K562 (cell line): ENCODE measurements around the gene ZNF792. TPM values are rescaled to one million over a fixed set of nuclear protein-coding genes. Genes with fewer than 3 reads are reported as not detected.
A peak's percentile ranks its signal among the peaks of the same experiment; 100 is the strongest.

Experiments
- ATAC-seq: fragments of 200-7000 bp; cut with Tn5 transposase; 3 replicates; pipeline ENCODE4 v1.9.1; 2020; ENCODE audit warnings: moderate library complexity
- BruUV-seq: library from RNA; stranded (reverse); fragments of 400-500 nt; replicated peaks from 2 replicates; lab custom pipeline; 2021; lab: Mats Ljungman, UMichigan
- CTCF ChIA-PET: fragments of 300-600 bp; formaldehyde crosslinking; extraction: SDS; loops from one replicate; lab custom pipeline; 2021; ENCODE audit warnings: low intra/inter-chr PET ratio; lab: Yijun Ruan, JAX
- POLR2A ChIA-PET: fragments of 300-600, 350-650 bp; sonication (Branson Sonifier 250); formaldehyde crosslinking; extraction: SDS; loops from one replicate; lab custom pipeline; 2021; ENCODE audit warnings: antibody characterized with exemption, inconsistent platforms; lab: Yijun Ruan, JAX
- DNase-seq, 4 experiments: peaks; one replicate each; pipeline versions ENCODE4 v3.0.0 to v3.0.0-alpha.2; 2011 to 2018; ENCODE audit warnings: low spot score in 3 of 4, mixed read lengths in 3 of 4; ENCODE audit errors: extremely low read depth in 1 of 4
- FAIRE-seq: peaks from 2 replicates; lab custom pipeline; 2011; peaks lifted over from hg19 to GRCh38; lab: Jason Lieb, UNC
- H2AFZ ChIP-seq: 2 replicates; pipeline ENCODE4 v1.6.0; 2011; ENCODE audit warnings: low read depth, low read length, control low read depth, inconsistent platforms
- H3K27ac ChIP-seq: fragments of 200-600 bp; 3 replicates; pipeline ENCODE4 v1.8.0; 2011; ENCODE audit warnings: low read depth, mild to moderate bottlenecking, control low read depth, inconsistent platforms, low read length, moderate library complexity, mixed read lengths; ENCODE audit errors: extremely low read depth
- H3K27me3 ChIP-seq, 2 experiments: fragments of 300-600 bp in 1 of 2; 2 replicates in 1 of 2; 3 replicates in 1 of 2; pipeline versions ENCODE4 v1.6.0 to v1.8.0; 2011; ENCODE audit warnings: inconsistent platforms in 2 of 2, low read length in 2 of 2, mild to moderate bottlenecking in 1 of 2, mixed read lengths in 1 of 2, moderate library complexity in 1 of 2; ENCODE audit not compliant: control insufficient read depth in 2 of 2, insufficient read depth in 2 of 2
- H3K36me3 ChIP-seq: fragments of 300-600 bp; 3 replicates; pipeline ENCODE4 v1.8.0; 2011; ENCODE audit warnings: mild to moderate bottlenecking, low read length, inconsistent platforms; ENCODE audit not compliant: control insufficient read depth, insufficient read depth
- H3K4me1 ChIP-seq, 2 experiments: fragments of 200-600 bp in 1 of 2; replicated peaks in 1 of 2; 2 replicates in 1 of 2; 3 replicates in 1 of 2; pipeline versions ENCODE4 v1.5.1 to v1.8.0; 2011; ENCODE audit warnings: inconsistent platforms in 2 of 2, low read length in 2 of 2, mild to moderate bottlenecking in 1 of 2, mixed read lengths in 1 of 2, moderate library complexity in 1 of 2; ENCODE audit not compliant: control insufficient read depth in 2 of 2, insufficient read depth in 2 of 2
- H3K4me2 ChIP-seq: 2 replicates; pipeline ENCODE4 v1.6.1; 2011; ENCODE audit warnings: low read length, control low read depth, inconsistent platforms, mixed read lengths; ENCODE audit not compliant: insufficient read depth
- H3K4me3 ChIP-seq: fragments of 200-600 bp; sonication (generic), shearing (Covaris generic); 2 replicates; pipeline ENCODE4 v1.5.1; 2016; ENCODE audit warnings: control low read depth, inconsistent platforms
- H3K79me2 ChIP-seq: fragments of 200-600 bp; 3 replicates; pipeline ENCODE4 v1.8.0; 2011; ENCODE audit warnings: low read length, inconsistent platforms; ENCODE audit not compliant: control insufficient read depth, insufficient read depth
- H3K9ac ChIP-seq, 2 experiments: 2 replicates each; pipeline versions ENCODE4 v1.6.0 to v1.6.1; 2011; ENCODE audit warnings: low read depth in 2 of 2, low read length in 2 of 2, control low read depth in 1 of 2, inconsistent platforms in 1 of 2, mild to moderate bottlenecking in 1 of 2, mixed read lengths in 1 of 2; ENCODE audit not compliant: insufficient read depth in 1 of 2
- H3K9me1 ChIP-seq: one replicate; pipeline ENCODE4 v1.6.0; 2011; ENCODE audit warnings: inconsistent platforms, mild to moderate bottlenecking, low read length, moderate library complexity; ENCODE audit not compliant: control insufficient read depth, insufficient read depth
- H3K9me3 ChIP-seq: replicated peaks from 2 replicates; pipeline ENCODE4 v1.5.1; 2011; ENCODE audit warnings: low read depth, low read length, inconsistent platforms; ENCODE audit not compliant: control insufficient read depth, insufficient read depth
- H4K20me1 ChIP-seq: replicated peaks from 2 replicates; pipeline ENCODE4 v1.6.1; 2011; ENCODE audit warnings: low read length, inconsistent platforms, mixed read lengths; ENCODE audit not compliant: control insufficient read depth, insufficient read depth
- POLR3A ChIP-seq: IDR thresholded peaks from 2 replicates; pipeline ENCODE4 v1.6.1; 2011; ENCODE audit warnings: borderline replicate concordance, mild to moderate bottlenecking, moderate library complexity; ENCODE audit not compliant: insufficient read length, insufficient read depth; ENCODE audit errors: extremely low read depth
- SMAD1 ChIP-seq: fragments of 150-350 bp; IDR thresholded peaks from 2 replicates; pipeline ENCODE4 v1.6.1; 2014; ENCODE audit warnings: low read length, low read depth; ENCODE audit not compliant: partially characterized antibody
- SPI1 ChIP-seq: IDR thresholded peaks from 2 replicates; pipeline ENCODE4 v1.6.1; 2011; ENCODE audit warnings: low read depth, low read length, control low read depth, borderline replicate concordance
- ZBTB11 ChIP-seq, 3 experiments: fragments of 200-800 bp in 1 of 3; fragments of 250-450 bp in 1 of 3; fragments of 450-650 bp in 1 of 3; sonication (Bioruptor Pico) in 1 of 3; sonication (Bioruptor generic) in 1 of 3; formaldehyde crosslinking in 1 of 3; IDR thresholded peaks; 2 replicates each; pipeline versions ENCODE4 v1.6.1 to v1.8.0; 2016 to 2022; ENCODE audit warnings: mild to moderate bottlenecking in 2 of 3, missing genetic modification characterization in 2 of 3, missing compliant biosample characterization in 1 of 3, moderate library complexity in 1 of 3
- ZKSCAN8 ChIP-seq: fragments of 200-800 bp; sonication (Bioruptor generic); IDR thresholded peaks from 2 replicates; pipeline ENCODE4 v1.6.1; 2016; ENCODE audit warnings: missing genetic modification characterization, missing compliant biosample characterization
- WGBS: fragments of 100-300 bp; shearing (Covaris generic); methylation state at CpG from one replicate; pipeline ENCODE4 v1.1.6; 2016; ENCODE audit warnings: low coverage, mixed read lengths; ENCODE audit not compliant: insufficient coverage; ENCODE audit errors: missing lambda C conversion rate; 5-methylcytosine and 5-hydroxymethylcytosine counted together
- in situ Hi-C: fragments of 300-500 bp; cut with MboI; formaldehyde crosslinking; loops from 4 replicates; pipeline ENCODE4 v1.15.0; 2018; ENCODE audit warnings: inconsistent platforms, mixed read lengths
- intact Hi-C: fragments of 100-400 bp; cut with micrococcal nuclease; formaldehyde crosslinking; loops from 2 replicates; pipeline ENCODE4 v1.14.2; 2022
- polyA plus RNA-seq, 8 experiments: library from polyadenylated mRNA; depleted of rRNA in 4 of 8; stranded (reverse) in 5 of 8; unstranded in 3 of 8; fragments of >200 nt; fragmentation: Nextera tagmentation in 2 of 8; fragmentation: Illumina TruSeq in 1 of 8; extraction: Ambion mirVana in 2 of 8; extraction: Trizol in 1 of 8; gene quantifications; 2 replicates each; pipeline versions ENCODE4 v1.2.1 to v1.2.3, GENCODE V29; 2011 to 2014; ENCODE audit warnings: inconsistent platforms in 1 of 8, missing spikeins in 1 of 8
- total RNA-seq, 7 experiments: library from RNA; depleted of rRNA in 6 of 7; stranded (reverse); fragments of >200 nt in 6 of 7; fragmentation: Illumina TruSeq in 2 of 7; extraction: Trizol in 2 of 7; gene quantifications; 2 replicates each; pipeline versions ENCODE4 v1.2.1 to v1.2.3, GENCODE V29; 2011 to 2021; ENCODE audit warnings: low replicate concordance in 1 of 7

The ZNF792 gene
- total and polyA plus RNA-seq, 9 of the 15 experiments (the other 6 are each of a cell fraction or from before 2014, with no cell fraction given) = 3.3 to 16.5 (median 10.4) TPM

- TF ChIP-seq ZBTB11 (CRISPR knock-in tag; IDR thresholded peaks at IDR 0.05) = 0 out of 6 replicates have a peak, but pooled peaks of 1 of the 3 experiments have one; percentile 48
Measured at GRCh38 chr19:34920090-34920786, 43.8 kb downstream of the ZNF792 start (continued).

DNA sequence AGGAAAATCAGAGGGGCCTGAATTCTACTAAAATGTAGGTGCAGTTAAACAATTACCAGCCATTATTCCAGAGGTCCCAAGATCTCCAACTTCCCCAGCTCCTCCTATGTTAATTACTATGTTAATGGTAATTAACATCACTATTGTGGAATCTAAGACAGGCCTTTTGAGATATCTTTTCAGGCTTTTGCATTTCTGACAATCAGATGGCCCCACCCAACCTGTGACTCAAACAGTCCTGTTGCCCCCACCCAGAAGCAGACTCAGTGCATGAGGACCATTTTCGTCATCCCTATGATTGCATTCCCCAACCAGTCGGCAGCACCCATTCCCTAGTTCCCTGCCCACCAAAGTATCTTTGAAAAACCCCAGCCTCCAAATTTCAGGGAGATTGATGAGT, 45.8 kb downstream of the ZNF792 start:
- no peak for DNase-seq
- Histone ChIP-seq H3K9me3 (peaks cover 25% of the 10 kb centered on the region), H2AFZ (no peak overlapping the region), H3K4me2 (no peak overlapping the region), H3K9me1 (no peaks in the 10 kb centered on the region), H3K4me3 (no peak overlapping the region), H3K9ac (no peak overlapping the region), H4K20me1 (no peaks in the 10 kb centered on the region), H3K4me1 (peaks cover 0 to 15% of the 10 kb centered on the region in 2 experiments; a peak in 3 of 5 replicates), H3K36me3 (no peaks in the 10 kb centered on the region), H3K79me2 (no peaks in the 10 kb centered on the region), H3K27ac (no peak overlapping the region), H3K27me3 (no peaks in the 10 kb centered on the region)
- no peak for TF ChIP-seq POLR3A
- TF ChIP-seq ZKSCAN8 (CRISPR knock-in tag) = no peak
- TF ChIP-seq SMAD1 = no peak
- no peak for TF ChIP-seq SPI1
- ChIA-PET POLR2A (interaction anchor here (1.3 kb wide), 1 partner anchor 30 kb away, joined by 3 read pairs; no protein-coding TSS in a partner anchor), CTCF (no interaction called here)
- in situ Hi-C loops = no loop called here
- intact Hi-C loops = no loop called here
- 82% methylated on average over 2 of the region's 2 CpGs for WGBS
- FAIRE-seq = no peak
- no TSS peak for BruUV-seq
- no peak for ATAC-seq
